Erythroblast (primary cell): Measurements from ENCODE around the gene SCFD2.

Source experiments
- DNase-seq, 2 experiments: peaks; one replicate each; lab custom pipeline; 2025; lab: John Stamatoyannopoulos, UW
- GATA1 ChIP-seq: IDR thresholded peaks from 2 replicates; pipeline ENCODE4 v1.6.1; 2011; ENCODE audit warnings: low read depth, mild to moderate bottlenecking, control low read depth, low read length, moderate library complexity
- POLR2A ChIP-seq: IDR thresholded peaks from 2 replicates; pipeline ENCODE4 v1.6.1; 2011; ENCODE audit warnings: mild to moderate bottlenecking, low read length

The SCFD2 gene

DNA sequence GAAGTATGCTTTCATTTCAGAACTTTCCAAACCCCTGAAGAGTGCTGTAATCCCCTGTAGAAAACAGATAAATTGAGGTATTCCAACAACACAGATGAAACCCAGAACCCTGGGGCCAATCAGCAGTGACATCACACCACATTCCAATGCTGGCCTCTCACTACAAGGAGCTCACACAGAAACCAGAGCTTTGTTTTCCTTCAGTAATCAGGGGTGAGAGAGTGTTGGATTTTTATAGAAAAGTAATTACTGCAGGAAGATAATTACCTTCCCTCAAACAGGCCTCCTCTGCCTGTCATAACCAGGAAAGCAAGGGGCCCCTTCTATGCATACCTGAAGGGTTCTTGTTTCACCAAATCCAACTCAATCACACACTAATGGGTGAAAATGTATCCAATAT is 246.2 kb downstream of the SCFD2 start:
- TF ChIP-seq GATA1 (no peak), POLR2A (no peak)
- DNase-seq = no peak

DNA sequence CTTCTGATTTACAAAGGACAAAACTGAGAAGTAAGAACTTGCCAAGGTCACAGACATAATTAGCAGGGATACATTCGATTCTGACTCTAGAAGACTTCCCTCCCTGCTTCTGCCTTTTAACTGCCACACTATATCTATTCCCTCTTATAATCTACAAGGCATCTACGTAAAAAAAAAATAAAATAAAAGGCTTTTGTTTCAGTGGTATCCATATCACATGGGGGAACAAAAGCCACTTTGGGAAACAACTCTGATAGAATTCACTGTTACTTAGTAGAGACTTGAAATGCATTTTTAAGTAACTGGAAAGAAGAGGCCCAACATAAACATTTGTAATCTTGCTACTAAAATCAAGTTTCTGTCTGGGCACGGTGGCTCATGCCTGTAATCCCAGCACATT is 247.2 kb downstream of the SCFD2 start:
- TF ChIP-seq POLR2A (no peak), GATA1 (no peak)
- no peak for DNase-seq

DNA sequence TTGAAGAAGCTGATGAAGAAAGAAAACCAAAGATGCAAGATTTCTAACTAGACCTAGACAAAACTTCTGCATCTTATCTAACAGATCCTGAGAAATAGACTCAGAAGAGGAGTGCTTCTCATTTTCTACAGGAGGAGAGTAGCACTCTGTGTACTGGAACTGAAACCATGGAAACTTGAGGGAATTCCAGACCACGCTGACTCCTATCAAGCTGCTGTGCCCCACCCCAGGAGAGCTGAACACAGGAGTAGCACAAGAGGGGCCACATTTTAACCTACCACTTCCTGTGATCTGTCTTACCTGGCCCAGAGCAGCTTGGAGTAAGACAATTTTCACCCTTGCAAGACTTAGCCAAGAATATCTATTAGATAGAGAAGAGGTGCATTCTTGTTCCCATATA is 248.9 kb downstream of the SCFD2 start:
- no peak for DNase-seq

DNA sequence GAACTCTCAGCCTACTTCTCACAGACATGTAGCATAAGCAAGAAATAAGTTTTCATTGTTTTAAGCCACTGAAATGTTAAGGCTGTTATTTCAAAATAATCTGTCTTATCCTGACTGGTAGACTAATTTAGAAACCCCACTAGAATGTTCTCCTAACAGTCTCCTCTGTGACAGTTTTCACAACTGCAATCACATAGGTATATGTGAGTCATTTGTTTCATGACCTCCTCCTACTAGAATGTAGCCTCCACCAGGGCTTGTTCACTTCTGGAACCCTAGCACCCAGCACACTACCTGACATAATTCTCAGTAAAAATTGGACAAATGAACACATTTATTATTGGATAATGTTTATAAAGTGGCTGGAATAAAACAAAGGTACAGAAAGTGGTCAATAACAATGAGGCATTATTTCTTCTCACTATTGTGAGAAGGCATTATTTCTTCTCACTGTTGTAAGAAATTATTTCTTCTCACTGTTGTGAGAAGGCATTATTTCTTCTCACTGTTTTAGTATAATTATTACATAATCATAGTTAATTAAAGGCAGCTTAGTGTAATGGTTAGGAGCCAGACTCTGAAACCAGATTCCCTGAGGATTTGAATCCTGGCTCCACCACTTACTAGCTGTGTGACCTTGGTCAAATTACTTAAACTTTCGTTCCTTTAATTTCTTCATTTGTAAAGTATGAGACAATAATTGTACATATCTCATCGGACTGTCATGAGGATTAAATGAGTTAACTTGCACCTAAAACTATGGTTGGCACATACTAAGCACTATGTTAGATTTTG is 252.2 kb downstream of the SCFD2 start:
- TF ChIP-seq POLR2A = no peak
- no peak for TF ChIP-seq GATA1
- DNase-seq = no peak

More for the DNA sequence above, 248.9 kb downstream of the SCFD2 start:
- TF ChIP-seq GATA1 (no peak), POLR2A (no peak)

DNA sequence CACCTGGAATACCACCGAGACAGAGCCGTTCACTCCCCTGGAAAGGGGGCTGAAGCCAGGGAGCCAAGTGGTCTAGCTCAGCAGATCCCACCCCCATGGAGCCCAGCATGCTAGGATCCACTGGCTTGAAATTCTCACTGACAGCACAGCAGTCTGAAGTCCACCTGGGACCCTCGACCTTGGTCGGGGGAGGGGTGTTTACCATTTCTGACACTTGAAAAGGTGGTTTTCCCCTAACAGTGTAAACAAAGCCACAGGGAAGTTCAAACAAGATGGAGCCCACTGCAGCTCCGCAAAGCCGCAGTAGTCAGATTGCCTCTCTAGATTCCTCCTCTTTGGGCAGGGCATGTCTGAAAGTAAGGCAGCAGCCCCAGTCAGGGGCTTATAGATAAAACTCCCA is 260.5 kb downstream of the SCFD2 start:
- DNase-seq = no peak
- TF ChIP-seq GATA1 = no peak
- no peak for TF ChIP-seq POLR2A

DNA sequence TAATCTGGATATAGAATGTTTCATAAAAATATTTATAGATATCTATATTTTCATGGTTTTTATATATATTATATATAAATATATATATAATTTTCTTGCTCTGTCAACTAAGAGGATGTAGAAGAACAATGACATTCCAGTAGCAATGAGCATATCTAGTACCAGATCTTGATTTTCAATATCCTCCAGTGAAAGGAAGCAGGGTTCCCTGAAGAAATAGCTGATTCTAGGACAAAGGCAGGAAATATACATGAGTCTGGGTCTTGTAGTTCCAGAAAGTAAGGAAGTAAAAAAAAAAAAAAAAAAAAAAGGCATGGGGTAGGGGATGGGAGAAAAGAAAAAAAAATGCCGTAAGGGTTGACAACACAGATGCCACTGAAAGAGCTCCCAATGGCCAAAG is 262.4 kb downstream of the SCFD2 start:
- no peak for DNase-seq
- TF ChIP-seq POLR2A (no peak), GATA1 (no peak)

DNA sequence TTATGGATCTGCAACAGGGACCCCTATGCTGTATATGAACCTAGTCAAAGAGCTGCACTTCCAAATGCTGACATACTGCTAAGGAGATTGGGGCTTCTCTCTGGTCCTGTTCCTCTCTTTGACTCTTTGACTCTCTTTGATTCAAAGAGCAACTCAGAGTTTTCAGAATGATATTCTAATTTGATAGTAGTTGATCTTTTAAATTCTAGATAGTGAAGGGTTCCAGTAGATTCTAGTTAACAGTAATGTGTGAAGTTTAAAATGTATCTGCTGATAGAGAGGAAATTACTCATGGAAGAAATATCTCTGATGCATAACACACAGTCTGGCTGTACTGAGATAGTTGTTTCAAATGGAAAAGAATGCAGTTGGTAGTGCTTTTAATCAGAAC is 264.7 kb downstream of the SCFD2 start:
- TF ChIP-seq GATA1 (no peak), POLR2A (no peak)
- DNase-seq = no peak

DNA sequence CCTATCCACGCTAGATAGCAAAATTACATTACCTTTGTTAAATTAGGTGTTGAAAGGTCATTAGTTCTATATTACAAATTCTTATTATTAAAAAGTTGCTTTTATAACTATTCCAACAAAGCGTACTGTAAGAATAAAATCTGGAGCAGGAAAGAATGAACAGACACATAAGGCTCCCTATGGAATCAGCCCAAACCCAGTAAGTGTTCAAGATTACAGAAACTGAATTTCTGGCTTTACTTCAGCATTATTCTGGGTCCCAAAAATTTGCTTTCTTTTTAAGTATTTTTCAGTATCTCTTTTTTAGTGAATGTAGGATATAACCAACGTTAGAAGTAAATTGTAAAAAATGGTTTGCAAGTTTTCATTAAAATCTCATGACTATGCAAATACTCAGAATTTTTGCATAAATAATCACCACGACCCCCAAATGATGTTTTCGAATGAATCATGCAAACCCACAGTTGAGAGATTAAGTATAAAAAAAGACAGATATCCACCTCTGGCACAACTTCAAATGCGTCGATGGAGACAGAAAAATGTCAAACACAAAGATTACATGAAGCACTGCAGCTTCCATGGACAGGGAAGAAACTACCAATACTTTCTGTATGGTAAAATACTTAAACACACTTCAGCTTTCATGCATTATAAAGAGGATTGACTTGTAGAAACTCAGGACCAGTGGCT is 265.2 kb downstream of the SCFD2 start:
- TF ChIP-seq GATA1 (no peak), POLR2A (no peak)
- no peak for DNase-seq

DNA sequence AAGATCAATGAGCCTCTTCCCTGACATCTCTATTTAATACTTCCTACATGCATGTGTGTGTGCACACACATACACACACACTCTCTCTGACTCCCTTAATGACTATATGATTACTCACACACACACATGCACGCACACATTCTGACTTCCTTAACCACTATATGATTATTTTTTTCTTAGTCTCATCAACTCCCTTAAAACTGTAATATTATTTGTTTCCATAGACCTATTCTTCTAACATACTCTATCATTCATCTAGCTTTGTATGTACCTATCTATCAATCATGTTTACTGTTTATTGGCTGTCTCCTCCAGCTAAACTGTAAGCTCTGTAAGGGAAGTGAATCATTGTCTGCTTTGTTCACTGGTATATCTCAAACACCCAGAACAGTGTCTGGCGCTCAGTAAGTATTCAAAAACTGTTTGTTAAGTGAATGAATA is 267.2 kb downstream of the SCFD2 start:
- no peak for TF ChIP-seq POLR2A
- TF ChIP-seq GATA1 = no peak
- no peak for DNase-seq

DNA sequence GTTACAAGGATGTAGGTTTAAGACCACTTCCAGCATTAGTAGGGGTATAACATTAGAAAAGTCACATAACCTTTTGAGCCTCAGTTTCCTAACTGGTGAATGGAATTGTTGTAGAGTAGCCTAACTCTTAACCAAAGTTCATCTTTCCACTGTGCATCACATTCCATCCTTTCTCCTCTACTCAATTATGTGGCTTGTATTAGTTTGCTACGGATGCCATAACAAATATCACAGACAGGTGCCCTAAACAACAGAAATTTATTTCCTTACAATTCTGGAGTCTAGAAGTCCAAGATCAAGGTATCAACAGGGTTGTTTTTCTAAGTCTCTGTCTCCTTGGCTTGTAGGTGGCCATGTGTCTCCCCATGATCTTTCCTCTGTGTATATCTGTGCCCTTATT is 271.8 kb downstream of the SCFD2 start:
- DNase-seq = no peak
- no peak for TF ChIP-seq GATA1
- no peak for TF ChIP-seq POLR2A

DNA sequence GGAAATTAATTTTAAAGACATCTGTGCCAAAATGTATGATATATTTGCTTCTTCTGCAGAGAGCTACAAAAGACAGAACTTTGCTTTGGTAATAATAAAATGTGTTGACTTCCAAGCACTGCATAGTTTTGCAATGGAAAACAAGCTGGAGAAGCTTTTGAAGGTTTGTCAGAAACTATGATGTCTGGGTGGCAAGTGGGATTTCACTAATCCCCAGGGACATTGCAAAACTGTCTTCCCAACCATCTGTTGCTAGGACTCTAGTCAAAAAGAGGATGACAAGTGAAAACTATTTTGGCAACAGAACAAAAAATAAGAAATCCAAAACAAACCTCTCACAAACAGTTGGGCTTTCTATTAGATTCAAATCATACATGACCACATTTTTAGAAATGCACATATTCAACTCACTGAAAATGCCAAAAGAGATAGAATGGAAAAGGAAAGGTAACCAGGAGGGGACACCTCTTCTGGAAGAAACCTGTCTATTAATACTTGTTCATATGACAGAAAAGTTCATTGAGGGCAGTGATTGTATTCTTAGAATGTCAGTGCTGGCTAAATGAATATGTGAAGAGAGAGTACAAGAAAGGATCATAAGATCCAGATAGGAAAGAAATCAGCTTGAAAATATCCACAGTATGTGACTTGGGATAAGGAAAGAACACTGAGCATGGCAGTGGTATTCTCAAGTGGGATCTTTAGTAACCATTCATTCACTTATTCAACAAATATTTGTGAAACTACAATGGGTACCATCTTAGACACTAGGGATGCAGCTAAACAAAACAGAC is 275.7 kb downstream of the SCFD2 start:
- TF ChIP-seq GATA1 (no peak), POLR2A (no peak)
- DNase-seq = no peak

DNA sequence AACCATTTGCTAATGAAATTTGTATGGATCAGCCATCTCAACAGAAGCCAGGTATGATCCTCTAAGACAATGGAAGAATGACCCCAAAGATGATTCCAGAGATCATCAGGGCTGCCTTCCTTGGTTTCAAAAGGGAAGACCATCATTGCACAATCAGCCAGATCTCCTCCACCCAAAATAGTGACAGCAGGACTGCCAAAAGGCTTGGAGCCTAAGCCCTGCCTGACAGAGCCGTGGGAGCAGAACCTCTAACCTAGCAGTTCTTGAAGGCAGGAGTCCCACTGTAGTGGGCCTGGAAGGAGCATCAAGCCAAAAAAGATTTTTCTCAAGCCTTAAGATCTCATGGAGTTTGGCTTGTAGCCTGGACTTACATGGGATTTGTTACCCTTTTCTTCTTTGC is 277.7 kb downstream of the SCFD2 start:
- no peak for TF ChIP-seq POLR2A
- no peak for TF ChIP-seq GATA1
- DNase-seq = no peak

DNA sequence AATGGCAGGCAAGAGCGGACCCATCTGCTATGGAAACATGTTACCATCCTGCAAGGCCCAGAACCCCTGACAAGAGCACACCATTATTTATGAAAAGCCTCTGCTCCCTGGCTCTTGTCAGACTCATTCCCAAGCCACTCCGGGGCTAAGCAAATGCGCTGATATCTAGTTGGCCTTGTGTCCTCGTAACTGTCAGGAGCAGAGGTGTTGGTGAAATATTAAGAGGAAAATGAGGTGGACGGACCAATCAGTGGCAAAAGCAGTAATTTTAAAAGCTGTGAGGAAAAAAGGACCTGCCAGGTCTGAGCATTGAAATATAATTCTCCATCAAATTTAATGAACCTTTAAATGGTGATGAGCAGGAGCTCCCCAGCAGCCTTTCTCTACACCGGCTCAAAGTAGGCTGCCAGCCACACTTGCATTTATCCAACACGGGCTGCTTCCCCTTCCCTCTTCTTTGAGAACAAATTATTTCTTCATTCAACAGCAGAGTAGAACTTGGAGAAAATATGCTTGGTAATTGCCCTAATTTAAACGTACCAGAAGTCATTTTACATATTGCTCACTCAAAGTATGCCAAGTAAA is 289.4 kb downstream of the SCFD2 start:
- no peak for DNase-seq
- TF ChIP-seq GATA1 (no peak), POLR2A (no peak)

DNA sequence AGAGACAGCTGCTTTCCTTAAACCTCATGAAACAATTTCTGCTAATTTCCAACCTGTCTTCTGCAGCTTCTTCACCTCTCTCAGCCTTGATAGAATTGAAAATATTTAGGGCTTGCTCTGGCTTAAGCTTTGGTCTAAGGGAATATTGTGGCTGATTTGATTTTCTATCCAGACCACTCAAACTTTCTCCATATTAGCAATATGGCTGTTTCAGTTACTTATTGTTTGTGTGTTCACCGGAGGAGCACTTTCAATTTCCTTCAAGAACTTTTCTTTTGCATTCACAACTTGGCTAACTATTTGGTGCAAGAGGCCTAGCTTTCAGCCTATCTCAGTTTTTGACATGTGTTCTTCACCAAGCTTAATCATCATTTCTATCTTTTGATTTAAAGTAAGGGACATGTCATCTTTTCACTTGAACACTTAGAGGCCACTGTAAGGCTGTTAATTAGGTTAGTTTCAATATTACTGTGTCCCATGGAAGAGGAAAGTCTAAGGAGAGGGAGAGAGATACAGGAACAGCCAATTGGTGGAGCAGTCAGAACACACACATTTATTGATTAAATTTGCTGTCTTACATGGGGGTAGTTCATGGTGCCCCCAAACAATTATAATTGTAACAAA is 290.6 kb downstream of the SCFD2 start:
- no peak for TF ChIP-seq POLR2A
- no peak for TF ChIP-seq GATA1
- no peak for DNase-seq
